ENCODE results near the gene C10orf105.

The C10orf105 gene

DNA sequence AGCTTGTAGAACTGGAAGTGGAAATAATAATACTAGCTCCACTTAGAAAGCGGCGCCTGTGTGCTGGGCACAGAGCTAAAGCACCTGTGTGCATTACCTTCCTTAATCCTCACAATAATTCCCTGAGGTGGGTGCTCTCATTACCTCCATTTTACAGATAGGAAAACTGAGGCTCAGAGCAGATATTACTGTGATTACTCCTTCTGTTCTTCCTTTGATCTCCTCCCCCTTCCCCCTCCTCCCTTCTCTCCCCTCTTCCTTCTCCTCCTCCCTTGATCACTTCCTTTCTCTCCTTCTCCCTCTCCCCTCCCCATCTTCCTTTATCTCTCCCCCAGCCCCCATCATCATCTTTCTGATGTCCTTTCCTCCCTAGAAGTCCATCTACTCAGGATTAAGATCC is 55.0 kb downstream of the C10orf105 start:
- no peak overlapping the region for H3K4me3 ChIP-seq (ENCODE audit: low read length)
- TF ChIP-seq, protein P1, sequence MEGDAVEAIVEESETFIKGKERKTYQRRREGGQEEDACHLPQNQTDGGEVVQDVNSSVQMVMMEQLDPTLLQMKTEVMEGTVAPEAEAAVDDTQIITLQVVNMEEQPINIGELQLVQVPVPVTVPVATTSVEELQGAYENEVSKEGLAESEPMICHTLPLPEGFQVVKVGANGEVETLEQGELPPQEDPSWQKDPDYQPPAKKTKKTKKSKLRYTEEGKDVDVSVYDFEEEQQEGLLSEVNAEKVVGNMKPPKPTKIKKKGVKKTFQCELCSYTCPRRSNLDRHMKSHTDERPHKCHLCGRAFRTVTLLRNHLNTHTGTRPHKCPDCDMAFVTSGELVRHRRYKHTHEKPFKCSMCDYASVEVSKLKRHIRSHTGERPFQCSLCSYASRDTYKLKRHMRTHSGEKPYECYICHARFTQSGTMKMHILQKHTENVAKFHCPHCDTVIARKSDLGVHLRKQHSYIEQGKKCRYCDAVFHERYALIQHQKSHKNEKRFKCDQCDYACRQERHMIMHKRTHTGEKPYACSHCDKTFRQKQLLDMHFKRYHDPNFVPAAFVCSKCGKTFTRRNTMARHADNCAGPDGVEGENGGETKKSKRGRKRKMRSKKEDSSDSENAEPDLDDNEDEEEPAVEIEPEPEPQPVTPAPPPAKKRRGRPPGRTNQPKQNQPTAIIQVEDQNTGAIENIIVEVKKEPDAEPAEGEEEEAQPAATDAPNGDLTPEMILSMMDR (conservative IDR thresholded peaks at IDR 0.05; ENCODE audit: low read length) = no peak
- no peak for DNase-seq (ENCODE audit: low read depth)

DNA sequence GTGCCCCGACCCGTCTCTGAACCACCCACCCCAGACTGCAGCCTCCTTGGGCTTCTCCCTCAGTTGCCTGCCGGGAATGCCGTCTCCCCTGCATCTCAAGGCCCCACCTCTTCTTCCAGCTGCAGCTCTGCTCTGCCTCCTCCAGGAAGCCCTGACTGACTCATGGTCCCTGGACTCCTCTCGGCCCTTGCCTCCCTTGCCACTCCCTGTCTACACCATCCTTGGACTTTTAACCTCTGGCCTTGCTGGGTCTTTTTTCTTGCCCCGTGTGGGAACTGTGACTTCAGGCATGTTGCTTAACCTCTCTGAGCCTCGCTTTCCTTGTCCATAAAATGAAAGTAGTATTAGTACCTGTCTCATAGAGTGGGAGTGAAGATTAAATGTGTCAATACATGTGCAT is 56.3 kb downstream of the C10orf105 start:
- TF ChIP-seq, protein P1 (conservative IDR thresholded peaks at IDR 0.05; ENCODE audit: low read length) = no peak
- H3K4me3 ChIP-seq (ENCODE audit: low read length) = no peak overlapping the region
- no peak for DNase-seq (ENCODE audit: low read depth)

DNA sequence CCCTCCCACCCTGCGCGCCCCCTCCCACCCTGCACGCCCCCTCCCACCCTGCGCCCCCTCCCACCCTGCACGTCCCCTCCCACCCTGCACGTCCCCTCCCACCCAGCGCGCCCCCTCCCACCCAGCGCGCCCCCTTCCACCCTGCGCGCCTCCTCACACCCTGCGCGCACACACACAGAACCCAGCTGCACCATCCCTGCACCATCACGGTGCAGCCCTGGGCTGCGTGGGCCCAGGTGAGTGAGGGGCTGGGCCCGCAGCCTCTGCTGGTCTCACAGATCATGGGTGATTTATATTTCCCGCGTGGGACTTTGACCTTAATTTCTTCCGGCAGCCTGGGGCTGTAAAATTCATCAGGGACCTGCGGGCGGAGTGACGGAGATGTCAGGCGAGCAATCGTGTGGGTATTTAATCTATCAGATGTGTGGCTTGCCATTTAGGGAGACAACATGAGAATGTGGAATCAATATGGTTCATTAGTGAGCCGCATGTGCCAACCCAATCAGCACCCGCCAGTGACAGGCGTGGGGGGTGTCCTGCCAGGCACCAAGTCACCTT is 57.7 kb downstream of the C10orf105 start:
- no peak overlapping the region for H3K4me3 ChIP-seq (ENCODE audit: low read length)
- no peak for DNase-seq (ENCODE audit: low read depth)
- TF ChIP-seq, protein P1 (conservative IDR thresholded peaks at IDR 0.05; ENCODE audit: low read length) = no peak

Measured in AG10803 (cell line).